H1 (cell line): Measurements from ENCODE around the gene TCF7L2.
A peak's percentile ranks its signal among the peaks of the same experiment; 100 is the strongest.

ENCODE experiments used
- EZH2 ChIP-seq: fragments of 200-600 bp; sonication (generic); IDR thresholded peaks from 2 replicates; pipeline ENCODE4 v1.7.1; 2012; ENCODE audit warnings: low read depth, mild to moderate bottlenecking, moderate library complexity, low read length, inconsistent platforms; ENCODE audit not compliant: severe bottlenecking
- GABPA ChIP-seq: IDR thresholded peaks from 2 replicates; pipeline ENCODE4 v1.6.1; 2011; ENCODE audit warnings: mild to moderate bottlenecking, low read length, moderate library complexity, borderline replicate concordance; ENCODE audit not compliant: insufficient read depth
- JUN ChIP-seq: IDR thresholded peaks from 2 replicates; pipeline ENCODE4 v1.6.1; 2011; ENCODE audit warnings: low read depth, mild to moderate bottlenecking, improper control_type of control experiment, low read length
- PHF8 ChIP-seq: fragments of 200-600 bp; sonication (generic); conservative IDR thresholded peaks from 2 replicates; pipeline ENCODE4 v1.7.1; 2012; ENCODE audit warnings: low read depth, mild to moderate bottlenecking, inconsistent platforms, low read length, moderate library complexity
- POLR2A ChIP-seq, 2 experiments: IDR thresholded peaks; 1 replicate in 1 of 2; 2 replicates in 1 of 2; pipeline ENCODE4 v1.6.1; 2011; ENCODE audit warnings: low read depth in 2 of 2, low read length in 2 of 2, mild to moderate bottlenecking in 2 of 2; ENCODE audit errors: control extremely low read depth in 1 of 2
- RXRA ChIP-seq: IDR thresholded peaks from 2 replicates; pipeline ENCODE4 v1.6.1; 2011; ENCODE audit warnings: low read depth, mild to moderate bottlenecking, low read length, moderate library complexity; ENCODE audit not compliant: insufficient read depth
- SIN3A ChIP-seq, 2 experiments: IDR thresholded peaks in 1 of 2; conservative IDR thresholded peaks in 1 of 2; 2 replicates each; pipeline ENCODE4 v1.6.1; 2011 to 2012; ENCODE audit warnings: low read length in 2 of 2, improper control_type of control experiment in 1 of 2, low read depth in 1 of 2, mild to moderate bottlenecking in 1 of 2
- SP2 ChIP-seq: IDR thresholded peaks from 2 replicates; pipeline ENCODE4 v1.6.1; 2012; ENCODE audit warnings: mild to moderate bottlenecking, low read length, inconsistent platforms
- SRF ChIP-seq: IDR thresholded peaks from 2 replicates; pipeline ENCODE4 v1.6.1; 2011; ENCODE audit warnings: mild to moderate bottlenecking, low read depth, low read length, moderate library complexity
- TAF7 ChIP-seq: optimal IDR thresholded peaks from 2 replicates; pipeline ENCODE3; 2011; ENCODE audit warnings: low read depth, mild to moderate bottlenecking, inconsistent platforms, low read length, moderate library complexity, borderline replicate concordance
- TF ChIP-seq, protein P1 (sequence below), 3 experiments: IDR thresholded peaks; 1 replicate in 2 of 3; 2 replicates in 1 of 3; pipeline versions ENCODE4 v1.5.1 to v1.6.1; 2011; ENCODE audit warnings: low read length in 3 of 3, mild to moderate bottlenecking in 3 of 3, inconsistent platforms in 2 of 3, low read depth in 1 of 3, moderate library complexity in 1 of 3; ENCODE audit not compliant: insufficient read depth in 1 of 3; ENCODE audit errors: control extremely low read depth in 1 of 3

DNA sequence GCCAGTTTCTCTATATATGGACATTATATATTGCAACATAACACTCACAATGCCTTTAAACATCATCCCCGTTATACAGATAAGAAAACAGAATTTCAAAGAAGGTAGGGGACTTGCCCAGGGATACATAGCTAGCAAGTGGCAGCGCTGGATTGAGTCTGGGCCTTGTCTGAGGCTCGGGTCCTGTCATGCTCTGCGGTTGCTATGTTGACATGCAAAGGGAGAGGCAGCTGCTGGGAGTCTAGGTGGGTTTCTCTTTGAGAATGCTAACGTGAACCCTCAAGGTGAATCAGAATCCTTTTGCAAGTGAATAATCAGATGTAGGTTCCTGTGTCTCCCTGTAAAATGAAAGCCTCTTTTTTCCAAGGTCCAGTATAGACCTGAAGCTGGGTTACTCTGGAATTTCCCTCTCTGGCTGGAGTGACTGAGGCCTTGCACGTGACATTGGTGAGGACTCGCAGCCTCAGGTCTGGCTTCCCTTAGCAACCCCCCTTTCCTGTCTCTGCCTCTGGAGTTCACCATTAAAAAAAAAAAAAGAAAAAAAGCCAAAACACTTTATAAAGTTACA lies 38.9 kb downstream of the TCF7L2 start:
- 0 out of 4 replicates have a peak, but pooled peaks of 1 of the 2 experiments have one; percentile 25 for TF ChIP-seq SIN3A (conservative IDR thresholded peaks at IDR 0.05 in 1 of 2, IDR thresholded peaks at IDR 0.05 in 1 of 2; ENCODE audit: low read depth in 1 of 2, low read length in 2 of 2)
- TF ChIP-seq, protein P1, sequence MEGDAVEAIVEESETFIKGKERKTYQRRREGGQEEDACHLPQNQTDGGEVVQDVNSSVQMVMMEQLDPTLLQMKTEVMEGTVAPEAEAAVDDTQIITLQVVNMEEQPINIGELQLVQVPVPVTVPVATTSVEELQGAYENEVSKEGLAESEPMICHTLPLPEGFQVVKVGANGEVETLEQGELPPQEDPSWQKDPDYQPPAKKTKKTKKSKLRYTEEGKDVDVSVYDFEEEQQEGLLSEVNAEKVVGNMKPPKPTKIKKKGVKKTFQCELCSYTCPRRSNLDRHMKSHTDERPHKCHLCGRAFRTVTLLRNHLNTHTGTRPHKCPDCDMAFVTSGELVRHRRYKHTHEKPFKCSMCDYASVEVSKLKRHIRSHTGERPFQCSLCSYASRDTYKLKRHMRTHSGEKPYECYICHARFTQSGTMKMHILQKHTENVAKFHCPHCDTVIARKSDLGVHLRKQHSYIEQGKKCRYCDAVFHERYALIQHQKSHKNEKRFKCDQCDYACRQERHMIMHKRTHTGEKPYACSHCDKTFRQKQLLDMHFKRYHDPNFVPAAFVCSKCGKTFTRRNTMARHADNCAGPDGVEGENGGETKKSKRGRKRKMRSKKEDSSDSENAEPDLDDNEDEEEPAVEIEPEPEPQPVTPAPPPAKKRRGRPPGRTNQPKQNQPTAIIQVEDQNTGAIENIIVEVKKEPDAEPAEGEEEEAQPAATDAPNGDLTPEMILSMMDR (IDR thresholded peaks at IDR 0.05; ENCODE audit: control extremely low read depth in 1 of 3, insufficient read depth in 1 of 3, low read depth in 1 of 3, low read length in 3 of 3) = no peak
- TF ChIP-seq PHF8 = no peak
- TF ChIP-seq SP2 = no peak
- TF ChIP-seq JUN = no peak
- no peak for TF ChIP-seq SRF
- no peak for TF ChIP-seq POLR2A (IDR thresholded peaks at IDR 0.05; ENCODE audit: control extremely low read depth in 1 of 2, low read depth in 2 of 2, low read length in 2 of 2)
- no peak for TF ChIP-seq RXRA
- TF ChIP-seq TAF7 = no peak
- no peak for TF ChIP-seq GABPA
- TF ChIP-seq EZH2 = no peak
